IMR-90 (cell line): ENCODE measurements around the gene CCDC7. TPM values are rescaled to one million over a fixed set of nuclear protein-coding genes. Genes with fewer than 3 reads are reported as not detected.

Experiments used
- ATAC-seq: fragments of 200-7000 bp; cut with Tn5 transposase; 2 replicates; pipeline ENCODE4 v1.9.1; 2020; ENCODE audit warnings: low read depth, mild to moderate bottlenecking, moderate library complexity
- BruUV-seq: library from RNA; stranded (reverse); fragments of 400-500 nt; replicated peaks from 2 replicates; lab custom pipeline; 2021; lab: Mats Ljungman, UMichigan
- CTCF ChIA-PET: fragments of 300-600 bp; formaldehyde crosslinking; extraction: SDS; loops from one replicate; lab custom pipeline; 2021; ENCODE audit warnings: antibody characterized with exemption; lab: Yijun Ruan, JAX
- POLR2A ChIA-PET: fragments of 300-600 bp; sonication (Branson Sonifier 250); formaldehyde crosslinking; loops from one replicate; lab custom pipeline; 2022; ENCODE audit warnings: antibody characterized with exemption; ENCODE audit not compliant: unreplicated experiment; lab: Charles Lee
- DNase-seq: peaks from one replicate; pipeline ENCODE4 v3.0.0; 2013
- H2AFZ ChIP-seq: replicated peaks from 2 replicates; pipeline ENCODE3; 2013; ENCODE audit warnings: low read length, mild to moderate bottlenecking; ENCODE audit not compliant: poor library complexity
- H2AK5ac ChIP-seq: 2 replicates; pipeline ENCODE4 v1.6.1; 2013; ENCODE audit warnings: low read depth, low read length, inconsistent platforms
- H2AK9ac ChIP-seq: replicated peaks from 2 replicates; pipeline ENCODE3; 2013; ENCODE audit warnings: mild to moderate bottlenecking, low read depth, low read length, moderate library complexity; ENCODE audit not compliant: poor library complexity
- H2BK120ac ChIP-seq: 2 replicates; pipeline ENCODE4 v1.6.1; 2013; ENCODE audit warnings: low read depth, low read length, inconsistent platforms
- H2BK15ac ChIP-seq: 3 replicates; pipeline ENCODE4 v1.6.1; 2013; ENCODE audit warnings: low read depth, low read length, inconsistent platforms
- H2BK20ac ChIP-seq: 2 replicates; pipeline ENCODE4 v1.6.1; 2013; ENCODE audit warnings: low read depth, mild to moderate bottlenecking, inconsistent platforms, low read length, moderate library complexity
- H2BK5ac ChIP-seq: 2 replicates; pipeline ENCODE4 v1.6.1; 2013; ENCODE audit warnings: mild to moderate bottlenecking, low read depth, low read length, inconsistent platforms; ENCODE audit not compliant: poor library complexity, severe bottlenecking
- H3K14ac ChIP-seq: replicated peaks from 2 replicates; pipeline ENCODE4 v1.6.1; 2013; ENCODE audit warnings: low read depth, low read length, inconsistent platforms
- H3K18ac ChIP-seq: 2 replicates; pipeline ENCODE4 v1.6.1; 2013; ENCODE audit warnings: low read depth, low read length, control low read depth
- H3K23ac ChIP-seq: 2 replicates; pipeline ENCODE4 v1.6.1; 2013; ENCODE audit warnings: low read depth, low read length, inconsistent platforms
- H3K27ac ChIP-seq: 2 replicates; pipeline ENCODE4 v1.5.1; 2013; ENCODE audit warnings: mild to moderate bottlenecking, control low read depth, low read length; ENCODE audit not compliant: insufficient read depth
- H3K27me3 ChIP-seq: 2 replicates; pipeline ENCODE4 v1.6.1; 2013; ENCODE audit warnings: low read length; ENCODE audit not compliant: control insufficient read depth, insufficient read depth
- H3K36me3 ChIP-seq: 2 replicates; pipeline ENCODE4 v1.6.1; 2013; ENCODE audit warnings: low read length, mixed read lengths; ENCODE audit not compliant: control insufficient read depth, insufficient read depth
- H3K4ac ChIP-seq: 2 replicates; pipeline ENCODE4 v1.6.1; 2013; ENCODE audit warnings: low read depth, low read length, inconsistent platforms
- H3K4me1 ChIP-seq: 2 replicates; pipeline ENCODE4 v1.6.1; 2013; ENCODE audit warnings: low read length, mixed read lengths; ENCODE audit not compliant: control insufficient read depth, insufficient read depth
- H3K4me2 ChIP-seq: 2 replicates; pipeline ENCODE4 v1.6.1; 2013; ENCODE audit warnings: low read depth, mild to moderate bottlenecking, control low read depth, low read length, moderate library complexity
- H3K4me3 ChIP-seq: 2 replicates; pipeline ENCODE4 v1.5.1; 2013; ENCODE audit warnings: low read depth, mild to moderate bottlenecking, control low read depth, low read length, moderate library complexity; ENCODE audit not compliant: insufficient read depth
- H3K56ac ChIP-seq: 2 replicates; pipeline ENCODE4 v1.6.1; 2013; ENCODE audit warnings: low read length, inconsistent platforms; ENCODE audit not compliant: insufficient read depth; ENCODE audit errors: extremely low read depth
- H3K79me1 ChIP-seq, 2 experiments: 2 replicates each; pipeline ENCODE4 v1.6.1; 2013; ENCODE audit warnings: low read length in 2 of 2, inconsistent platforms in 1 of 2, low read depth in 1 of 2
- H3K9ac ChIP-seq: 2 replicates; pipeline ENCODE4 v1.6.1; 2013; ENCODE audit warnings: low read depth, low read length, control low read depth
- H3K9me1 ChIP-seq: 2 replicates; pipeline ENCODE4 v1.6.1; 2013; ENCODE audit warnings: low read length, inconsistent platforms; ENCODE audit not compliant: insufficient read depth
- H3K9me3 ChIP-seq: 2 replicates; pipeline ENCODE4 v1.6.1; 2013; ENCODE audit warnings: low read length; ENCODE audit not compliant: control insufficient read depth, insufficient read depth
- H4K20me1 ChIP-seq: 2 replicates; pipeline ENCODE4 v1.6.1; 2013; ENCODE audit warnings: low read length, inconsistent platforms; ENCODE audit not compliant: insufficient read depth
- H4K5ac ChIP-seq: 2 replicates; pipeline ENCODE4 v1.6.1; 2013; ENCODE audit warnings: mild to moderate bottlenecking, low read depth, low read length, control low read depth
- H4K8ac ChIP-seq, 2 experiments: 2 replicates each; pipeline ENCODE4 v1.6.1; 2013; ENCODE audit warnings: low read depth in 2 of 2, low read length in 2 of 2, control low read depth in 1 of 2, inconsistent platforms in 1 of 2
- H4K91ac ChIP-seq: 2 replicates; pipeline ENCODE4 v1.6.1; 2013; ENCODE audit warnings: low read depth, low read length, inconsistent platforms; ENCODE audit not compliant: insufficient read depth
- BHLHE40 ChIP-seq: fragments of 150-350 bp; IDR thresholded peaks from 2 replicates; pipeline ENCODE4 v1.6.1; 2016; ENCODE audit warnings: mild to moderate bottlenecking, low read depth, low read length
- CEBPB ChIP-seq: IDR thresholded peaks from 2 replicates; pipeline ENCODE4 v1.6.1; 2012; ENCODE audit warnings: low read depth, low read length, improper control_type of control experiment
- CHD1 ChIP-seq: IDR thresholded peaks from 2 replicates; pipeline ENCODE4 v1.6.1; 2012; ENCODE audit warnings: low read depth, low read length, improper control_type of control experiment
- FOS ChIP-seq: fragments of 150-350 bp; IDR thresholded peaks from 2 replicates; pipeline ENCODE4 v1.6.1; 2016; ENCODE audit warnings: low read depth, low read length
- MAFK ChIP-seq: IDR thresholded peaks from 2 replicates; pipeline ENCODE4 v1.6.1; 2012; ENCODE audit warnings: low read depth, low read length, improper control_type of control experiment
- MAZ ChIP-seq: IDR thresholded peaks from 2 replicates; pipeline ENCODE4 v1.6.1; 2012; ENCODE audit warnings: low read depth, mild to moderate bottlenecking, low read length, improper control_type of control experiment, moderate library complexity, borderline replicate concordance
- MXI1 ChIP-seq: IDR thresholded peaks from 2 replicates; pipeline ENCODE4 v1.6.1; 2012; ENCODE audit warnings: low read depth, mild to moderate bottlenecking, low read length, moderate library complexity, borderline replicate concordance
- NFE2L2 ChIP-seq: fragments of 150-350 bp; IDR thresholded peaks from 2 replicates; pipeline ENCODE4 v1.6.1; 2016; ENCODE audit warnings: low read depth, mild to moderate bottlenecking, low read length
- POLR2A ChIP-seq: IDR thresholded peaks from 2 replicates; pipeline ENCODE4 v1.6.1; 2012; ENCODE audit warnings: mild to moderate bottlenecking, low read depth, low read length
- RAD21 ChIP-seq: IDR thresholded peaks from 2 replicates; pipeline ENCODE4 v1.6.1; 2012; ENCODE audit warnings: low read length, improper control_type of control experiment
- RCOR1 ChIP-seq: IDR thresholded peaks from 2 replicates; pipeline ENCODE4 v1.6.1; 2012; ENCODE audit warnings: mild to moderate bottlenecking, low read length, improper control_type of control experiment; ENCODE audit not compliant: insufficient replicate concordance
- RFX5 ChIP-seq: IDR thresholded peaks from 2 replicates; pipeline ENCODE4 v1.8.0; 2012; ENCODE audit warnings: low read depth, mild to moderate bottlenecking, low read length, moderate library complexity
- SMC3 ChIP-seq: fragments of 150-350 bp; IDR thresholded peaks from 2 replicates; pipeline ENCODE4 v1.6.1; 2016; ENCODE audit warnings: low read depth, mild to moderate bottlenecking, antibody characterized with exemption, low read length, moderate library complexity
- dilution Hi-C: fragments of 300-500 bp; cut with HindIII; formaldehyde crosslinking; loops from one replicate; pipeline ENCODE4 v1.14.3; 2018; ENCODE audit warnings: low sequenced_read_pairs; ENCODE audit not compliant: unreplicated experiment
- in situ Hi-C: fragments of 300-500 bp; cut with MboI; formaldehyde crosslinking; loops from 3 replicates; pipeline ENCODE4 v1.14.3; 2019; ENCODE audit warnings: low sequenced_read_pairs, inconsistent platforms, mixed read lengths
- intact Hi-C: fragments of 100-400 bp; cut with micrococcal nuclease; formaldehyde crosslinking; loops from 2 replicates; pipeline ENCODE4 v1.10.0; 2022
- polyA plus RNA-seq, 3 experiments: library from polyadenylated mRNA; depleted of rRNA; stranded (reverse); fragments of >200 nt; gene quantifications; 2 replicates each; pipeline ENCODE4 v1.2.3, GENCODE V29; 2012; ENCODE audit warnings: low replicate concordance in 1 of 3
- total RNA-seq: library from RNA; depleted of rRNA; stranded (reverse); fragments of >200 nt; gene quantifications from 2 replicates; pipeline ENCODE4 v1.2.3, GENCODE V29; 2012
- TF ChIP-seq, protein P1 (sequence below): fragments of 150-350 bp; IDR thresholded peaks from 2 replicates; pipeline ENCODE4 v1.6.1; 2016; ENCODE audit warnings: low read depth, mild to moderate bottlenecking, low read length, moderate library complexity, borderline replicate concordance
- TF ChIP-seq, protein P2 (sequence below): fragments of 150-350 bp; IDR thresholded peaks from 2 replicates; pipeline ENCODE4 v1.6.1; 2017; ENCODE audit warnings: mild to moderate bottlenecking, antibody characterized with exemption, low read length, low read depth
- TF ChIP-seq, protein P3 (sequence below): conservative IDR thresholded peaks from 2 replicates; pipeline ENCODE4 v1.5.1; 2012; ENCODE audit warnings: mild to moderate bottlenecking, low read depth, low read length, improper control_type of control experiment

Gene CCDC7
- total and polyA plus RNA-seq, 2 of the 4 experiments (the other 2 are of a cell fraction), result 0.74 to 4.3 TPM

DNA sequence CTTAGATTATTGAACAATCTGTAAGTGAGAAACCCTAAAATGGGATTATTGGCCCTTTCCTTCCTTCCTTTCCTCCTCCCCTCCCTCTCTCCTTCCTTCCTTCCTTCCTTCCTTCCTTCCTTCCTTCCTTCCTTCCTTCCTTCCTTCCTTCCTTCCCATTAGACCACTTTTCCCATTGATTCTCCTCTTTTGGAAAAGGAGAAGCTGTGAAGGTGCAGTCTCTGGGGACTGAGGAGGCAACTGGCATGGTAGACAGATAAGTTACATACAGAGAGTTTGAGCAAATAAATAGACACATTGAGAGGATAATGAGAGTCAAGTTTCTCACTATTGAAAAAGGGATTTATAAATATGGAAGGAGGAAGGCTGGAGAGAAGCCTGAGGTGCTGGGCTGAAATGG is 45.0 kb upstream of the CCDC7 start:
- Histone ChIP-seq H4K91ac (no peak overlapping the region), H3K79me1 (no peaks in the 10 kb centered on the region), H2AK5ac (no peak overlapping the region), H4K5ac (no peak overlapping the region), H2BK20ac (no peak overlapping the region), H3K27ac (no peak overlapping the region), H2BK15ac (no peak overlapping the region), H3K23ac (no peak overlapping the region), H3K9me3 (no peaks in the 10 kb centered on the region), H2BK5ac (no peak overlapping the region), H3K4ac (no peak overlapping the region), H4K8ac (no peak overlapping the region), H3K4me1 (no peaks in the 10 kb centered on the region), H2AK9ac (no peak overlapping the region), H3K9ac (no peak overlapping the region), H3K27me3 (no peaks in the 10 kb centered on the region), H3K4me2 (no peak overlapping the region), H3K56ac (no peak overlapping the region), H3K9me1 (no peaks in the 10 kb centered on the region), H2BK120ac (no peak overlapping the region), H3K4me3 (no peak overlapping the region), H2AFZ (no peak overlapping the region), H4K20me1 (no peaks in the 10 kb centered on the region), H3K14ac (no peak overlapping the region), H3K18ac (no peak overlapping the region), H3K36me3 (no peaks in the 10 kb centered on the region)
- intact Hi-C loops, result no loop called here
- dilution Hi-C loops, result no loop called here
- DNase-seq, result no peak
- in situ Hi-C loops, result no loop called here
- POLR2A ChIA-PET, result no interaction called here
- ATAC-seq, result no peak
- TF ChIP-seq, protein P1, sequence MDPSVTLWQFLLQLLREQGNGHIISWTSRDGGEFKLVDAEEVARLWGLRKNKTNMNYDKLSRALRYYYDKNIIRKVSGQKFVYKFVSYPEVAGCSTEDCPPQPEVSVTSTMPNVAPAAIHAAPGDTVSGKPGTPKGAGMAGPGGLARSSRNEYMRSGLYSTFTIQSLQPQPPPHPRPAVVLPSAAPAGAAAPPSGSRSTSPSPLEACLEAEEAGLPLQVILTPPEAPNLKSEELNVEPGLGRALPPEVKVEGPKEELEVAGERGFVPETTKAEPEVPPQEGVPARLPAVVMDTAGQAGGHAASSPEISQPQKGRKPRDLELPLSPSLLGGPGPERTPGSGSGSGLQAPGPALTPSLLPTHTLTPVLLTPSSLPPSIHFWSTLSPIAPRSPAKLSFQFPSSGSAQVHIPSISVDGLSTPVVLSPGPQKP, result no peak
- no peak for TF ChIP-seq BHLHE40
- TF ChIP-seq FOS, result no peak
- no peak for TF ChIP-seq RCOR1
- TF ChIP-seq, protein P2, sequence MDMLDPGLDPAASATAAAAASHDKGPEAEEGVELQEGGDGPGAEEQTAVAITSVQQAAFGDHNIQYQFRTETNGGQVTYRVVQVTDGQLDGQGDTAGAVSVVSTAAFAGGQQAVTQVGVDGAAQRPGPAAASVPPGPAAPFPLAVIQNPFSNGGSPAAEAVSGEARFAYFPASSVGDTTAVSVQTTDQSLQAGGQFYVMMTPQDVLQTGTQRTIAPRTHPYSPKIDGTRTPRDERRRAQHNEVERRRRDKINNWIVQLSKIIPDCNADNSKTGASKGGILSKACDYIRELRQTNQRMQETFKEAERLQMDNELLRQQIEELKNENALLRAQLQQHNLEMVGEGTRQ, result no peak
- TF ChIP-seq POLR2A, result no peak
- no peak for TF ChIP-seq NFE2L2
- TF ChIP-seq MAFK, result no peak
- TF ChIP-seq MXI1, result no peak
- no peak for TF ChIP-seq RAD21
- no peak for TF ChIP-seq CEBPB
- no peak for TF ChIP-seq SMC3
- TF ChIP-seq RFX5, result no peak
- TF ChIP-seq CHD1, result no peak
- TF ChIP-seq, protein P3, sequence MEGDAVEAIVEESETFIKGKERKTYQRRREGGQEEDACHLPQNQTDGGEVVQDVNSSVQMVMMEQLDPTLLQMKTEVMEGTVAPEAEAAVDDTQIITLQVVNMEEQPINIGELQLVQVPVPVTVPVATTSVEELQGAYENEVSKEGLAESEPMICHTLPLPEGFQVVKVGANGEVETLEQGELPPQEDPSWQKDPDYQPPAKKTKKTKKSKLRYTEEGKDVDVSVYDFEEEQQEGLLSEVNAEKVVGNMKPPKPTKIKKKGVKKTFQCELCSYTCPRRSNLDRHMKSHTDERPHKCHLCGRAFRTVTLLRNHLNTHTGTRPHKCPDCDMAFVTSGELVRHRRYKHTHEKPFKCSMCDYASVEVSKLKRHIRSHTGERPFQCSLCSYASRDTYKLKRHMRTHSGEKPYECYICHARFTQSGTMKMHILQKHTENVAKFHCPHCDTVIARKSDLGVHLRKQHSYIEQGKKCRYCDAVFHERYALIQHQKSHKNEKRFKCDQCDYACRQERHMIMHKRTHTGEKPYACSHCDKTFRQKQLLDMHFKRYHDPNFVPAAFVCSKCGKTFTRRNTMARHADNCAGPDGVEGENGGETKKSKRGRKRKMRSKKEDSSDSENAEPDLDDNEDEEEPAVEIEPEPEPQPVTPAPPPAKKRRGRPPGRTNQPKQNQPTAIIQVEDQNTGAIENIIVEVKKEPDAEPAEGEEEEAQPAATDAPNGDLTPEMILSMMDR, result no peak
- no peak for TF ChIP-seq MAZ
- BruUV-seq, result no TSS peak
- CTCF ChIA-PET, result no interaction called here
